HCT116 (cell line): ENCODE data around the gene SH3PXD2A. TPM values are rescaled to one million over a fixed set of nuclear protein-coding genes. Genes with fewer than 3 reads are reported as not detected.

Experiments used
- ATAC-seq: fragments of 200-7000 bp; cut with Tn5 transposase; 2 replicates; pipeline ENCODE4 v1.9.1; 2020; ENCODE audit warnings: mild to moderate bottlenecking, moderate library complexity
- BruUV-seq: library from RNA; stranded (reverse); fragments of 400-500 nt; replicated peaks from 2 replicates; lab custom pipeline; 2021; lab: Mats Ljungman, UMichigan
- CTCF ChIA-PET: fragments of 300-600 bp; sonication (Branson Sonifier 250); formaldehyde crosslinking; loops from one replicate; lab custom pipeline; 2021; ENCODE audit warnings: antibody characterized with exemption; lab: Charles Lee
- POLR2A ChIA-PET: fragments of 300-600, 350-600 bp; sonication (Branson Sonifier 250); formaldehyde crosslinking; loops from one replicate; lab custom pipeline; 2021; ENCODE audit warnings: antibody characterized with exemption; lab: Charles Lee
- RAD21 ChIA-PET, 2 experiments: fragments of 300-600 bp; sonication (Branson Sonifier 250); formaldehyde crosslinking; loops; one replicate each; lab custom pipeline; 2023; ENCODE audit warnings: low total read pairs in 2 of 2; ENCODE audit not compliant: uncharacterized antibody in 2 of 2, unreplicated experiment in 2 of 2, low non-redundant PET in 1 of 2; lab: Charles Lee
- DNase-seq: peaks from one replicate; pipeline ENCODE4 v3.0.0-alpha.2; 2010; ENCODE audit warnings: low read depth, low spot score
- H2AFZ ChIP-seq: fragments of 200-600 bp; shearing (Covaris generic), sonication (generic); 2 replicates; pipeline ENCODE4 v1.6.1; 2017; ENCODE audit warnings: low read depth, mixed run types, mixed read lengths, antibody characterized with exemption, low read length; ENCODE audit not compliant: poor library complexity, severe bottlenecking
- H3K27ac ChIP-seq: 2 replicates; pipeline ENCODE4 v1.5.1; 2012; ENCODE audit warnings: low read depth, low read length
- H3K27me3 ChIP-seq: fragments of 200-600 bp; sonication (generic); 2 replicates; pipeline ENCODE4 v1.6.1; 2016; ENCODE audit warnings: mixed run types, low read length, mixed read lengths; ENCODE audit not compliant: insufficient read depth
- H3K36me3 ChIP-seq, 2 experiments: fragments of 200-500 bp in 1 of 2; fragments of 200-600 bp in 1 of 2; sonication (Bioruptor generic) in 1 of 2; sonication (generic) in 1 of 2; 2 replicates each; pipeline versions ENCODE4 v1.5.1 to v1.6.1; 2014 to 2016; ENCODE audit warnings: low read length in 2 of 2, inconsistent platforms in 1 of 2, mixed read lengths in 1 of 2, mixed run types in 1 of 2; ENCODE audit not compliant: insufficient read depth in 2 of 2, control insufficient read depth in 1 of 2
- H3K4me1 ChIP-seq, 2 experiments: fragments of 200-600 bp in 1 of 2; sonication (generic) in 1 of 2; 2 replicates each; pipeline versions ENCODE4 v1.5.1 to v1.6.1; 2012 to 2017; ENCODE audit warnings: low read length in 2 of 2, inconsistent platforms in 1 of 2, mild to moderate bottlenecking in 1 of 2, mixed read lengths in 1 of 2, mixed run types in 1 of 2, moderate library complexity in 1 of 2; ENCODE audit not compliant: insufficient read depth in 2 of 2, control insufficient read depth in 1 of 2
- H3K4me2 ChIP-seq: fragments of 200-600 bp; sonication (generic); 2 replicates; pipeline ENCODE4 v1.6.1; 2017; ENCODE audit warnings: mixed run types, low read length, mixed read lengths
- H3K4me3 ChIP-seq, 2 experiments: fragments of 200-600 bp in 1 of 2; sonication (generic) in 1 of 2; replicated peaks in 1 of 2; 2 replicates each; pipeline ENCODE4 v1.5.1; 2011 to 2016; ENCODE audit warnings: low read length in 2 of 2, control low read depth in 1 of 2, low read depth in 1 of 2, mild to moderate bottlenecking in 1 of 2, mixed read lengths in 1 of 2, mixed run types in 1 of 2
- H3K79me2 ChIP-seq: fragments of 200-600 bp; sonication (generic); 2 replicates; pipeline ENCODE4 v1.6.1; 2017; ENCODE audit warnings: mild to moderate bottlenecking, mixed run types, low read length, moderate library complexity, mixed read lengths; ENCODE audit not compliant: insufficient read depth
- H3K9ac ChIP-seq: fragments of 200-600 bp; sonication (generic); 2 replicates; pipeline ENCODE4 v1.6.1; 2016; ENCODE audit warnings: low read length, mixed read lengths
- H3K9me2 ChIP-seq: fragments of 200-600 bp; sonication (generic), shearing (Covaris generic); 2 replicates; pipeline ENCODE4 v1.6.1; 2017; ENCODE audit warnings: mixed run types, mild to moderate bottlenecking, moderate library complexity; ENCODE audit not compliant: insufficient read depth
- H3K9me3 ChIP-seq, 2 experiments: fragments of 200-500 bp in 1 of 2; fragments of 200-600 bp in 1 of 2; sonication (Bioruptor generic) in 1 of 2; sonication (generic) in 1 of 2; 2 replicates each; pipeline ENCODE4 v1.6.1; 2014 to 2017; ENCODE audit warnings: low read length in 2 of 2, mixed read lengths in 2 of 2, inconsistent platforms in 1 of 2, low read depth in 1 of 2, mild to moderate bottlenecking in 1 of 2, mixed run types in 1 of 2, moderate library complexity in 1 of 2; ENCODE audit not compliant: control insufficient read depth in 1 of 2, insufficient read depth in 1 of 2
- H4K20me1 ChIP-seq: fragments of 200-600 bp; sonication (generic), shearing (Covaris generic); 2 replicates; pipeline ENCODE4 v1.6.1; 2017; ENCODE audit warnings: mixed run types, mild to moderate bottlenecking, moderate library complexity; ENCODE audit not compliant: insufficient read depth
- CBX3 ChIP-seq: IDR thresholded peaks from 2 replicates; pipeline ENCODE4 v1.6.1; 2012; ENCODE audit warnings: low read depth
- CTCF ChIP-seq, 3 experiments: fragments of 200-600 bp in 1 of 3; sonication (generic) in 1 of 3; IDR thresholded peaks in 2 of 3; conservative IDR thresholded peaks in 1 of 3; 2 replicates each; pipeline ENCODE4 v1.5.1; 2012 to 2017; ENCODE audit warnings: low read depth in 2 of 3, low read length in 2 of 3, antibody characterized with exemption in 1 of 3, borderline replicate concordance in 1 of 3, control low read depth in 1 of 3, mild to moderate bottlenecking in 1 of 3, mixed read lengths in 1 of 3, mixed run types in 1 of 3, moderate library complexity in 1 of 3; ENCODE audit not compliant: insufficient read depth in 1 of 3
- FOSL1 ChIP-seq: IDR thresholded peaks from 2 replicates; pipeline ENCODE4 v1.6.1; 2012; ENCODE audit warnings: low read depth
- SRF ChIP-seq: IDR thresholded peaks from 2 replicates; pipeline ENCODE4 v1.6.1; 2012; ENCODE audit warnings: low read depth
- TCF7L2 ChIP-seq: IDR thresholded peaks from 2 replicates; pipeline ENCODE4 v1.7.0; 2011; ENCODE audit warnings: borderline replicate concordance, inconsistent platforms; ENCODE audit not compliant: insufficient read depth, insufficient read length; ENCODE audit errors: extremely low read depth
- intact Hi-C: fragments of 100-400 bp; cut with micrococcal nuclease; formaldehyde crosslinking; loops from 2 replicates; pipeline ENCODE4 v1.10.0; 2022
- total RNA-seq: library from RNA; stranded (reverse); gene quantifications from one replicate; pipeline ENCODE4 v1.2.1, GENCODE V29; 2021; ENCODE audit not compliant: unreplicated experiment

The SH3PXD2A gene
- total RNA-seq, 1 experiment from 2014 or later: 8.7 TPM

GRCh38 chr10:103737735-103738367 is 117.5 kb downstream of the SH3PXD2A start (continued):
- TF ChIP-seq CTCF (IDR thresholded peaks at IDR 0.05 in 2 of 3, conservative IDR thresholded peaks at IDR 0.05 in 1 of 3; ENCODE audit: borderline replicate concordance in 1 of 3, insufficient read depth in 1 of 3, low read depth in 2 of 3, low read length in 2 of 3) (no peak), SRF (no peak), FOSL1 (no peak)

GRCh38 chr10:103736763-103737162 is 118.6 kb downstream of the SH3PXD2A start:
- ATAC-seq (peak; percentile 96), DNase-seq (peak; percentile 77)
- ChIA-PET POLR2A (no interaction called here), RAD21 (no interaction called here), CTCF (interaction anchor here (0.6 to 0.9 kb wide), 2 partner anchors 10 to 14 kb away, joined by 3 to 5 read pairs; no protein-coding TSS in a partner anchor)
- Histone ChIP-seq H2AFZ (no peak overlapping the region), H4K20me1 (no peaks in the 10 kb centered on the region), H3K9ac (no peak overlapping the region), H3K27ac (no peak overlapping the region), H3K4me3 (no peak overlapping the region), H3K36me3 (no peaks in the 10 kb centered on the region), H3K27me3 (no peaks in the 10 kb centered on the region), H3K4me1 (peaks cover 6 to 30% of the 10 kb centered on the region in 2 experiments; a peak in 3 of 4 replicates), H3K9me3 (no peaks in the 10 kb centered on the region), H3K9me2 (no peaks in the 10 kb centered on the region), H3K4me2 (no peak overlapping the region), H3K79me2 (no peaks in the 10 kb centered on the region)
- no peak for TF ChIP-seq CBX3
- TF ChIP-seq CTCF (IDR thresholded peaks at IDR 0.05 in 2 of 3, conservative IDR thresholded peaks at IDR 0.05 in 1 of 3; ENCODE audit: borderline replicate concordance in 1 of 3, insufficient read depth in 1 of 3, low read depth in 2 of 3, low read length in 2 of 3): peak in 2 of 3 experiments; percentile 51 to 58; a peak in 4 of 6 replicates
- peak; percentile 74 for TF ChIP-seq TCF7L2
- no TSS peak for BruUV-seq
- intact Hi-C loops: no loop called here
